AG09309 (cell line): ENCODE data around the gene ERO1B.
"Not testable (repeated sequence)": the region's sequence is repeated elsewhere in the genome, so short reads cannot be mapped to it uniquely, and the experiment has no call there.

ENCODE experiments used
- DNase-seq: peaks from one replicate; pipeline ENCODE4 v3.0.0-alpha.2; 2010; ENCODE audit warnings: low read depth
- H3K4me3 ChIP-seq: 2 replicates; pipeline ENCODE4 v1.5.1; 2011; ENCODE audit warnings: mild to moderate bottlenecking, low read depth, low read length, moderate library complexity; ENCODE audit not compliant: control insufficient read depth
- TF ChIP-seq, protein P1 (sequence below): IDR thresholded peaks from 2 replicates; pipeline ENCODE4 v1.5.1; 2011; ENCODE audit warnings: mild to moderate bottlenecking, low read depth, low read length, inconsistent platforms; ENCODE audit not compliant: insufficient read depth, control insufficient read depth; ENCODE audit errors: missing control alignments

The ERO1B gene

GRCh38 chr1:236321101-236321500, 39.3 kb upstream of the ERO1B start:
- no peak overlapping the region for H3K4me3 ChIP-seq
- TF ChIP-seq, protein P1, sequence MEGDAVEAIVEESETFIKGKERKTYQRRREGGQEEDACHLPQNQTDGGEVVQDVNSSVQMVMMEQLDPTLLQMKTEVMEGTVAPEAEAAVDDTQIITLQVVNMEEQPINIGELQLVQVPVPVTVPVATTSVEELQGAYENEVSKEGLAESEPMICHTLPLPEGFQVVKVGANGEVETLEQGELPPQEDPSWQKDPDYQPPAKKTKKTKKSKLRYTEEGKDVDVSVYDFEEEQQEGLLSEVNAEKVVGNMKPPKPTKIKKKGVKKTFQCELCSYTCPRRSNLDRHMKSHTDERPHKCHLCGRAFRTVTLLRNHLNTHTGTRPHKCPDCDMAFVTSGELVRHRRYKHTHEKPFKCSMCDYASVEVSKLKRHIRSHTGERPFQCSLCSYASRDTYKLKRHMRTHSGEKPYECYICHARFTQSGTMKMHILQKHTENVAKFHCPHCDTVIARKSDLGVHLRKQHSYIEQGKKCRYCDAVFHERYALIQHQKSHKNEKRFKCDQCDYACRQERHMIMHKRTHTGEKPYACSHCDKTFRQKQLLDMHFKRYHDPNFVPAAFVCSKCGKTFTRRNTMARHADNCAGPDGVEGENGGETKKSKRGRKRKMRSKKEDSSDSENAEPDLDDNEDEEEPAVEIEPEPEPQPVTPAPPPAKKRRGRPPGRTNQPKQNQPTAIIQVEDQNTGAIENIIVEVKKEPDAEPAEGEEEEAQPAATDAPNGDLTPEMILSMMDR = no peak
- no peak for DNase-seq

DNA sequence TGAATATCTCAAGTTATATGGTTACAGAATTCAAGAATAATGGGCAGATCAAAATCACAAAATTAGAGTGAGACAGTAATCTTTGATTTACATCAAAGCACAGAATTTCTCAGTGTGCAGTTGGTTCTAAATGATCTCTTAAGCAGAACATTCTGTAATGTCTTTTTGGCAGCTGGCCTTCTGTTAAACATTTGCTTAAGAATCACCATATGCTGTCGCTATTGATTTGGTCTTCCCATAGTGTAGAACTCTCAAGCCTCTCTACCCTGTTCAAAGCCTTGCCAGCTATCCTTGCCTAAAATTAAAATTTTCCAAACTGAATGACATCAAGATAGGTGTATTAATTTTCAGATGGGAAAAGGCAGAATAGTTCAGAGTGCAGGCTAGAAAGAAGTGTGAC, 38.9 kb upstream of the ERO1B start:
- H3K4me3 ChIP-seq = no peak overlapping the region
- no peak for DNase-seq
- TF ChIP-seq, protein P1 = no peak

DNA sequence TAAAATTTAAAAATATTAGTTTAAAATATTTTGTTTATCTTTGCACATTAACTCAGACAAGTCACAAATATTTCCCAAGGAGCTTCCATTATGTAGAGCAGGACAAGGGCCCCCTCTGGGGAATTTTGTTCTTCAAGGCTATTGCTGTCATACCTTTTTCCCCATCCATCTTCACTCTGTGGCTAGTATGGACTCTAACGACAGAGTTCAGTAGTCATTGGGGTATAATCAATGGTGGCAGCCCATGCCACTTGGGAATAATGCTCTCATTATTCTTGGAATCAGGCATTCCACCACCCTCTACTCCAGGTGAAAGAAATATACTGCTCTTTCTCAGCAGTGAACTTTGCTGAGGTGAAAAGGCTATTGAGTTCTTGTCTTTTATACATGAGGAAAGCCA, 38.5 kb upstream of the ERO1B start:
- TF ChIP-seq, protein P1 = no peak
- no peak for DNase-seq
- no peak overlapping the region for H3K4me3 ChIP-seq

DNA sequence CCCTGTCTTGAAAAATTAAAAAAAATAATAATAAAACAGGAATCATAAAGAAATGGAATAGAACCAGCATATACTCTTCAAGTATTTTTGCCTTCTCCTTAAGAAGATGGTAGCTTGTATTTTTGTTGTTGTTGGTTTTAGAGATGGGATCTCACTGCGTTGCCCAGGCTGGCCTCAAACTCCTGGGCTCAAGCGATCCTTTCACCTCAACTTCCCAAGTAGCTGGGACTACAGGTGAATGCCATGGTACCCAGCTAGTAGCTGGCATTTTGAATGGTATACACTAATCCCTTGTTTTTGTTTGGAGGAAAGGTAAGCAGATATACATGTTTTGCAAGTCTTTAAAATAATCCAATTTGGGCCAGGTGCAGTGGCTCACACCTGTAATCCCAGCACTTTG, 34.7 kb upstream of the ERO1B start:
- DNase-seq = no peak
- H3K4me3 ChIP-seq = no peak overlapping the region
- TF ChIP-seq, protein P1 = no peak

DNA sequence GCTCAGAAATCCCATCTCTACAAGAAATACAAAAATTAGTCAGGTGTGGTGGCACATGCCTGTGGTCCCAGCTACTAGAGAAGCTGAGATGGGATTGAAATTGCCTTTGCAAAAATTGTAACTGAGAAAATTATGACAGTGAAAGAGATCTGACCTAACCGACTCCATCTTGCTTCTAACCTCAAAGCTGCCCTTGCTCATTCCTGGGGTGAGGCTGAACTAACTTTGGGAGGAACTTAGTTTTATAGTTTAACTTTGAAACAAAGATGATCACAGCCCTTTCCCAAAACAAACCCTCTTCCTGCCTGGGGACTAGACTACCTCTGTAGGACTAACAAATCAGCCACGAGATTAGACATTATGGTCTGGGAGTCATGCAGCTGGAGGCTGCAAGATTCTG, 33.8 kb upstream of the ERO1B start:
- no peak overlapping the region for H3K4me3 ChIP-seq
- TF ChIP-seq, protein P1 = no peak
- no peak for DNase-seq

GRCh38 chr1:236315092-236315491, 33.3 kb upstream of the ERO1B start:
- TF ChIP-seq, protein P1 = no peak
- DNase-seq = no peak
- no peak overlapping the region for H3K4me3 ChIP-seq

DNA sequence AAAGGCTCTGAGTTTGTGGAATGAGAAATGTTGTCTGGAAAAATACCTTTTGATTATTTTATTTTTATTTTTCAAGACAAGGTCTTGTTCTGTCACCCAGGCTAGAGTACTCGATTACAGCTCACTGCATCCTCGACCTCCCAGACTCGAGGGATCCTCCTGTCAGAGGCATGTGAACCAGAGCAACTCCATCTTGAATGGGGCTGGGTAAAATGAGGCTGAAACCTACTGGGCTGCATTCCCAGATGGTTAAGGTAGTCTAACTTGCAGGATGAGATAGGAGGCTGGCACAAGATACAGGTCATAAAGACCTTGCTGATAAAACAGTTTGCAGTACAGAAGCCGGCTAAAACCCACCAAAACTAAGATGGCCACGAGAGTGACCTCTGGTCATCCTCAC, 32.3 kb upstream of the ERO1B start:
- not testable (repeated sequence) for H3K4me3 ChIP-seq, DNase-seq

GRCh38 chr1:236313427-236313826, 31.7 kb upstream of the ERO1B start:
- H3K4me3 ChIP-seq = no peak overlapping the region
- no peak for DNase-seq
- TF ChIP-seq, protein P1 = no peak
